NCI-H128 (cell line): ENCODE data around the gene PBX1.

Experiments
- DNase-seq: peaks from one replicate; lab custom pipeline; 2025; ENCODE audit not compliant: unreplicated experiment; lab: John Stamatoyannopoulos, UW

The PBX1 gene

GRCh38 chr1:164748253-164748899 lies 189.4 kb downstream of the PBX1 start:
- no peak for DNase-seq

- no peak for DNase-seq
These were observed 194.6 kb downstream of the PBX1 start for GRCh38 chr1:164753521-164754077.

GRCh38 chr1:164754088-164754600 lies 195.2 kb downstream of the PBX1 start:
- no peak for DNase-seq

GRCh38 chr1:164755690-164756089 lies 196.7 kb downstream of the PBX1 start:
- no peak for DNase-seq

GRCh38 chr1:164756741-164757140 lies 197.8 kb downstream of the PBX1 start:
- DNase-seq = no peak

- no peak for DNase-seq
These were observed 198.6 kb downstream of the PBX1 start for GRCh38 chr1:164757625-164758024.

GRCh38 chr1:164759144-164759920 lies 200.3 kb downstream of the PBX1 start:
- no peak for DNase-seq

- no peak for DNase-seq
These were observed 201.0 kb downstream of the PBX1 start for GRCh38 chr1:164759979-164760469.

GRCh38 chr1:164760569-164760968 lies 201.6 kb downstream of the PBX1 start:
- DNase-seq = no peak

- no peak for DNase-seq
These were observed 202.0 kb downstream of the PBX1 start for GRCh38 chr1:164761009-164761408.

- DNase-seq = no peak
These were observed 204.1 kb downstream of the PBX1 start for GRCh38 chr1:164763098-164763497.

GRCh38 chr1:164764333-164764732 lies 205.3 kb downstream of the PBX1 start:
- no peak for DNase-seq

GRCh38 chr1:164765557-164765956 lies 206.6 kb downstream of the PBX1 start:
- no peak for DNase-seq

GRCh38 chr1:164765992-164766720 lies 207.2 kb downstream of the PBX1 start:
- no peak for DNase-seq

- no peak for DNase-seq
These were observed 208.9 kb downstream of the PBX1 start for GRCh38 chr1:164767752-164768402.

- DNase-seq = no peak
These were observed 209.6 kb downstream of the PBX1 start for GRCh38 chr1:164768619-164769018.

- DNase-seq = no peak
These were observed 210.6 kb downstream of the PBX1 start for GRCh38 chr1:164769486-164770130.

- no peak for DNase-seq
These were observed 211.1 kb downstream of the PBX1 start for GRCh38 chr1:164770131-164770529.

- no peak for DNase-seq
These were observed 212.1 kb downstream of the PBX1 start for GRCh38 chr1:164771041-164771618.
